Fibroblast of lung (primary cell): ENCODE results near the gene CYTH2. TPM values are rescaled to one million over a fixed set of nuclear protein-coding genes. Genes with fewer than 3 reads are reported as not detected.

Experiments
- DNase-seq, 2 donors: peaks; one replicate each; pipeline versions ENCODE4 v3.0.0 to v3.0.0-alpha.2; 2010; ENCODE audit warnings: low read depth in 2 of 2
- H2AFZ ChIP-seq: 2 replicates; pipeline ENCODE4 v1.5.1; 2012; ENCODE audit warnings: low read length, control low read depth, inconsistent platforms
- H3K27ac ChIP-seq: 2 replicates; pipeline ENCODE4 v1.5.1; 2011; ENCODE audit warnings: low read length, control low read depth; ENCODE audit not compliant: insufficient read depth
- H3K27me3 ChIP-seq: 2 replicates; pipeline ENCODE4 v1.5.1; 2011; ENCODE audit warnings: mild to moderate bottlenecking, low read length; ENCODE audit not compliant: control insufficient read depth, insufficient read depth
- H3K36me3 ChIP-seq: 2 replicates; pipeline ENCODE4 v1.5.1; 2011; ENCODE audit warnings: low read length; ENCODE audit not compliant: control insufficient read depth, insufficient read depth
- H3K4me1 ChIP-seq: 2 replicates; pipeline ENCODE4 v1.5.1; 2011; ENCODE audit warnings: low read length; ENCODE audit not compliant: control insufficient read depth, insufficient read depth; ENCODE audit errors: extremely low read depth
- H3K4me2 ChIP-seq: 2 replicates; pipeline ENCODE4 v1.5.1; 2011; ENCODE audit warnings: low read length, control low read depth; ENCODE audit not compliant: insufficient read depth; ENCODE audit errors: extremely low read depth
- H3K4me3 ChIP-seq, 4 experiments: fragments of 200-600 bp in 1 of 4; sonication (generic) in 1 of 4; replicated peaks in 1 of 4; 2 replicates each; pipeline ENCODE4 v1.5.1; 2011 to 2016; ENCODE audit warnings: low read length in 4 of 4, low read depth in 3 of 4, mild to moderate bottlenecking in 3 of 4, control low read depth in 2 of 4, inconsistent platforms in 1 of 4, mixed read lengths in 1 of 4; ENCODE audit not compliant: insufficient read depth in 1 of 4; ENCODE audit errors: control extremely low read depth in 1 of 4
- H3K79me2 ChIP-seq: 2 replicates; pipeline ENCODE4 v1.5.1; 2012; ENCODE audit warnings: mild to moderate bottlenecking, low read length, inconsistent platforms; ENCODE audit not compliant: control insufficient read depth, insufficient read depth
- H3K9ac ChIP-seq: 2 replicates; pipeline ENCODE4 v1.5.1; 2011; ENCODE audit warnings: mild to moderate bottlenecking, low read length, control low read depth; ENCODE audit not compliant: insufficient read depth
- H3K9me3 ChIP-seq: 2 replicates; pipeline ENCODE4 v1.5.1; 2012; ENCODE audit warnings: low read depth, low read length; ENCODE audit not compliant: control insufficient read depth, insufficient read depth
- H4K20me1 ChIP-seq: 2 replicates; pipeline ENCODE4 v1.5.1; 2011; ENCODE audit warnings: low read length; ENCODE audit not compliant: control insufficient read depth, insufficient read depth; ENCODE audit errors: extremely low read depth
- CTCF ChIP-seq, 2 donors: IDR thresholded peaks in 1 of 2; conservative IDR thresholded peaks in 1 of 2; 1 replicate in 1 of 2; 2 replicates in 1 of 2; pipeline ENCODE4 v1.5.1; 2011 to 2012; ENCODE audit warnings: low read length in 2 of 2, control low read depth in 1 of 2, inconsistent platforms in 1 of 2, low read depth in 1 of 2, mild to moderate bottlenecking in 1 of 2
- EZH2 ChIP-seq: IDR thresholded peaks from 2 replicates; pipeline ENCODE4 v1.5.1; 2012; ENCODE audit warnings: low read length, control low read depth, mild to moderate bottlenecking; ENCODE audit errors: missing control alignments
- polyA plus RNA-seq, 2 donors: library from polyadenylated mRNA; depleted of rRNA in 1 of 2; stranded (reverse) in 1 of 2; unstranded in 1 of 2; fragments of >200 nt; gene quantifications; 2 replicates each; pipeline ENCODE4 v1.2.1, GENCODE V29; 2011 to 2012; ENCODE audit warnings: missing spikeins in 1 of 2
- total RNA-seq: library from RNA; depleted of rRNA; stranded (reverse); fragments of >200 nt; gene quantifications from 2 replicates; pipeline ENCODE4 v1.2.1, GENCODE V29; 2014

The CYTH2 gene
- total and polyA plus RNA-seq, 2 donors (not counting 1 experiment from before 2014, with no cell fraction given) = 18.6 to 25.8 TPM

- no peak for DNase-seq
- no peaks in the 10 kb centered on the region for H3K79me2 ChIP-seq
- no peaks in the 10 kb centered on the region for H3K36me3 ChIP-seq
- H4K20me1 ChIP-seq = no peaks in the 10 kb centered on the region
- no peak overlapping the region for H3K9ac ChIP-seq
- TF ChIP-seq CTCF (conservative IDR thresholded peaks at IDR 0.05 in 1 of 2, IDR thresholded peaks at IDR 0.05 in 1 of 2; ENCODE audit: low read depth in 1 of 2, low read length in 2 of 2) (no peak), EZH2 (no peak)
- H3K4me3 ChIP-seq = no peak overlapping the region
- H2AFZ ChIP-seq = no peak overlapping the region
- no peak overlapping the region for H3K27ac ChIP-seq
- no peaks in the 10 kb centered on the region for H3K4me1 ChIP-seq
- no peaks in the 10 kb centered on the region for H3K27me3 ChIP-seq
- no peaks in the 10 kb centered on the region for H3K9me3 ChIP-seq
- H3K4me2 ChIP-seq = no peak overlapping the region
Measured at GRCh38 chr19:48428670-48429069, 40.5 kb upstream of the CYTH2 start.

- TF ChIP-seq CTCF (conservative IDR thresholded peaks at IDR 0.05 in 1 of 2, IDR thresholded peaks at IDR 0.05 in 1 of 2; ENCODE audit: low read depth in 1 of 2, low read length in 2 of 2) (no peak), EZH2 (no peak)
- Histone ChIP-seq H3K9ac (no peak overlapping the region), H3K36me3 (no peaks in the 10 kb centered on the region), H2AFZ (no peak overlapping the region), H3K9me3 (no peaks in the 10 kb centered on the region), H3K4me1 (no peaks in the 10 kb centered on the region), H3K27me3 (no peaks in the 10 kb centered on the region), H3K79me2 (no peaks in the 10 kb centered on the region), H3K4me3 (no peak overlapping the region), H4K20me1 (no peaks in the 10 kb centered on the region), H3K4me2 (no peak overlapping the region), H3K27ac (no peak overlapping the region)
- no peak for DNase-seq
Measured at GRCh38 chr19:48433337-48433736, 35.8 kb upstream of the CYTH2 start.

- Histone ChIP-seq H3K4me1 (no peaks in the 10 kb centered on the region), H3K4me2 (no peak overlapping the region), H3K9ac (no peak overlapping the region), H3K4me3 (no peak overlapping the region), H3K9me3 (no peaks in the 10 kb centered on the region), H3K36me3 (no peaks in the 10 kb centered on the region), H3K27me3 (peaks cover 3% of the 10 kb centered on the region), H3K27ac (no peak overlapping the region), H4K20me1 (no peaks in the 10 kb centered on the region), H2AFZ (no peak overlapping the region), H3K79me2 (no peaks in the 10 kb centered on the region)
- DNase-seq = no peak
- no peak for TF ChIP-seq CTCF (conservative IDR thresholded peaks at IDR 0.05 in 1 of 2, IDR thresholded peaks at IDR 0.05 in 1 of 2; ENCODE audit: low read depth in 1 of 2, low read length in 2 of 2)
- TF ChIP-seq EZH2 = no peak
Measured at GRCh38 chr19:48436586-48436985, 32.6 kb upstream of the CYTH2 start.
